GM12874 (cell line): ENCODE results near the gene SCUBE1.

Experiments used
- TF ChIP-seq, protein P1 (sequence below): IDR thresholded peaks from 2 replicates; pipeline ENCODE4 v1.5.1; 2011; ENCODE audit warnings: low read depth, mild to moderate bottlenecking, control low read depth, low read length, moderate library complexity; ENCODE audit not compliant: insufficient read depth

Gene SCUBE1

DNA sequence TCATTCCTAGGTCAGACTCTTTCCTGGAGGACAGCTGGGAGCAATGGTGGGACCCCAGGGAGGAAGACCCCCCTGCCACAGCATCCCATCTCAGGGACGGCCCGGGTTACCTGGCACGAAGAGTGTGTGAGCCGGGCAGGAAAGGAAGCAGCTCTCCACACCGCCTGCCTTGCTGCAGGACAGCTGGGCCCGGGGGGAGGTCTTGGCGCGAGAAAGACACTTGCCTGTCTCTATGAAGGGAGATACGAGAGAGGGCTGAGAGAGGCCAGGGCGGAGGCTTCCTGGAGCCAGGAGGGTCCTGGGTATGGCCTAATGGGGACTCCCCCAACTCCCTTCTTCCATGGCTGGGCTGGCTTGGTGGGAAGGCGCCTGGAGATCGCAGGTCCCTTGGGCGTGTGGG lies 120.2 kb downstream of the SCUBE1 start:
- TF ChIP-seq, protein P1, sequence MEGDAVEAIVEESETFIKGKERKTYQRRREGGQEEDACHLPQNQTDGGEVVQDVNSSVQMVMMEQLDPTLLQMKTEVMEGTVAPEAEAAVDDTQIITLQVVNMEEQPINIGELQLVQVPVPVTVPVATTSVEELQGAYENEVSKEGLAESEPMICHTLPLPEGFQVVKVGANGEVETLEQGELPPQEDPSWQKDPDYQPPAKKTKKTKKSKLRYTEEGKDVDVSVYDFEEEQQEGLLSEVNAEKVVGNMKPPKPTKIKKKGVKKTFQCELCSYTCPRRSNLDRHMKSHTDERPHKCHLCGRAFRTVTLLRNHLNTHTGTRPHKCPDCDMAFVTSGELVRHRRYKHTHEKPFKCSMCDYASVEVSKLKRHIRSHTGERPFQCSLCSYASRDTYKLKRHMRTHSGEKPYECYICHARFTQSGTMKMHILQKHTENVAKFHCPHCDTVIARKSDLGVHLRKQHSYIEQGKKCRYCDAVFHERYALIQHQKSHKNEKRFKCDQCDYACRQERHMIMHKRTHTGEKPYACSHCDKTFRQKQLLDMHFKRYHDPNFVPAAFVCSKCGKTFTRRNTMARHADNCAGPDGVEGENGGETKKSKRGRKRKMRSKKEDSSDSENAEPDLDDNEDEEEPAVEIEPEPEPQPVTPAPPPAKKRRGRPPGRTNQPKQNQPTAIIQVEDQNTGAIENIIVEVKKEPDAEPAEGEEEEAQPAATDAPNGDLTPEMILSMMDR = no peak

DNA sequence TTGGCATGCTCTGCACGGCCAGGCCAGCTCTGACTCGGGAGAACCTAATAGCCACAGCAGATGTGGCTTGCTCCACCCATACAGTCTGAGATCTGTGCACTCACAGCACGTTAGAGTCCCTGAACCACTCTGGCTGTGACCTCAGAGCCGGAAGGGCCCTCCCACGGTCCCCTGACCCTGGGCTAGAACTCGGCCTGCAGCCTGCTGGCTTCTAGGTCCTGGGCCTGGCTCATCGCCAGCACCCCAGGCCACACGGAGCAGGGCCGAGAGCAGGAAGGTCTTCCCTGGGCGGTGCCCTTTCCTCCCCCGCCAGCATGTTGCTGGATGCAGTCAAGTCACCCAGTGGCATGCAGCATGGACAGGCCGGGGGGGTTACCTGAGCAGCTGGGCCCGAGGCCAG lies 120.9 kb downstream of the SCUBE1 start:
- TF ChIP-seq, protein P1 = no peak

DNA sequence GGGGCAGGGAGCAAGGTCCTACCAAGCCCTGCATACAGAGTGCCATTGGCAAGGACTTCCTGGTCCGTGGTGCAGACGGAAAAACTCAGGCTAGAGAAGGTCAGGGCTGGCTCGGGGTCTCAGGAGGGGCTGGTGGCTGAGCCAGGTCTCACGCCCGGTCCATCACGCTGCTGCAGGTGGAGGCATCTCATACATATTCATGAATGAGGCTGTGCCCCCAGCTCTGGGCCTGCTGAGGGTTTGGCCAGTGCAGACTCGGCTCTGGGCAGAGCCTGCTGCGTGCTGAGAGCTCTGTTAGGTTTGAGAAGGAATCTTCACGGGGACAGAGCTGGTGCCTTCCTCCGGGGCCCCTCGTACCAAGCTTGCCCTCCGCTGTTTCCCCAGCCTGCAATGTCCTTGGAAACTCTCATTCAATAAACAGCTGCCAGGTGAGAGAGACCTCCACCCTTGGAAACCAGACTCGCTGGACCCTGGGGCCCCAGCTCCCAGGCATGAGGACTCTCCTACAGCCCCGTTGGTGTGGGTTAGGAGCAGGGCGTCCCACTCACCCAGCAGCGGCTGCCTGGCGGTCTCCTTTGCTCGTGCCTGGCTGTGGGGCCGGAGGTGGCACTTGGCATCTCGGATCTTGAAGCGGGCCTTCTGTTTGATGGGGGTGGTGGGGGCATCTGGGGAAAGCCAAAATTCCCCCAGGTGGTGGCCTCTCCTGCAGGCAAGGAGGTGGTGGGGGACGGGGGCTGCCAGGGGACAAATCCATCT lies 122.4 kb downstream of the SCUBE1 start:
- TF ChIP-seq, protein P1 = no peak

DNA sequence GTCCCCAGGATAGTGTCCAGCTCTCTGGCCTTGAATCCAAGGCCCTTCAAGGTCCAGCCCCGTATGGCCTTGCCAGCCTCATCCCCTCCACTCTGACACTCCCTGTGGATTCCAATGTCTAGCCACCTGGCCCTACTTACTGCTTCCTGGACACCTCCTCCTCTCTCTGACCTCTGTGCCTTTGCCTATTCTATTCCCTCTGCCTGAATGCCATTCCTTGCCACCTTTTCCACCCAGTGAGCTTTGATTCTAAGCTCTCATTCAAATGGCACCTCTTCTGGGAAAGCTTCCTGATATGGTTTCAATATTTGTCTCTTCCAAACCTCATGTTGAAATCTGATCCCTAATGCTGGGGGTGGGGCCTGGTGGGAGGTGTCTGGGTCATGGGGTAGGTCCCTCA lies 124.4 kb downstream of the SCUBE1 start:
- TF ChIP-seq, protein P1 = no peak

DNA sequence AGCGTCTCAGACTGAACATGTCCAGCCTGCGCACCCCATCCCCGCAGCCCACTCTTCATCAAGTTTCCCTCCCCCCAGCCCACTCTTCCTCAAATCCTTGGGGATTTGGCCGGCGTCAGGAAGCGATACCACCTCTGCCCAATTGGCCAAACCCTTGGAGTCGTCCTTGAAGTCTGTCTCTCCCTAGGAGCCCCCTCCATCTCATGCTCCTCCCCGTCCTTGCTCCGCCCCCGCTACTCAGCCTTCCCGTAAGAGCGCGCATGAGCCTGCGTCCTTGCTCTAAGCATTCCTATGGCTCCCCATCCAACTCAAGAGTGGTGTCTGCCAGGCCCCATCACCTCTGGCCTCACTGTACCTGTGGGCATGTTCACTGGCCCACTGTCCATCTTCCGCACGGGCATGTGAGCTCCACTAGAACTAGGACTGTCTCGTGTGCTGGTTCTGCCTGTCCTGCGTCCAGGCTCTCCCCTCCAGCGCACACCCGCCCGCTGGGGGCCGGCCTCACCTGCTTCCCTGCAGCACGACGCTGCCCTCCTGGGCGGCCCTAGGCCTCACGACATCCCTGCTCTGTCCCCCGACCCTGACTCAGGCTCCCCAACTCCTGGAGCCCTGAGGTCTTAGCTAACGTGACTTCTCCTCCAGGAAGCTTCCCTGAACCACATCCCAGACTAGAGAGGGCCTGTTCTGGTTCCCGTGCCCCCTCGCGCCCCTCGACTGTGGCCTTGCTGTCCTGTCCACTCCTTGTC lies 125.7 kb downstream of the SCUBE1 start:
- TF ChIP-seq, protein P1 = no peak

DNA sequence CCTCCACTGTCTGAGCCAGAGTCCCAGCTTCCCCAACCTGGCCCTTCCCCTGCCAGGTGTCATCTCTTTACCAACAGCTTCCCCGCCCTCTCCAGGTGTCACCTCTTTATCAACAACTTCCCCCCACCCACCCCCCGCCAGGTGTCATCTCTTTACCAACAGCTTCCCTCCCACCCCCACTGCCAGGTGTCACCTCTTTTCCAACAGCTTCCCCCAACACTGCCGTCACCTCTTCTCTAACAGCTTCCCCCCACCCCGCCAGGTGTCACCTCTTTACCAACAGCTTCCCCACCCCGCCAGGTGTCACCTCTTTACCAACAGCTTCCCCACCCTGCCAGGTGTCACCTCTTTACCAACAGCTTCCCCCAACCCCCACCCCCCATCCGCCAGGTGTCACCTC lies 126.4 kb downstream of the SCUBE1 start:
- TF ChIP-seq, protein P1 = no peak

DNA sequence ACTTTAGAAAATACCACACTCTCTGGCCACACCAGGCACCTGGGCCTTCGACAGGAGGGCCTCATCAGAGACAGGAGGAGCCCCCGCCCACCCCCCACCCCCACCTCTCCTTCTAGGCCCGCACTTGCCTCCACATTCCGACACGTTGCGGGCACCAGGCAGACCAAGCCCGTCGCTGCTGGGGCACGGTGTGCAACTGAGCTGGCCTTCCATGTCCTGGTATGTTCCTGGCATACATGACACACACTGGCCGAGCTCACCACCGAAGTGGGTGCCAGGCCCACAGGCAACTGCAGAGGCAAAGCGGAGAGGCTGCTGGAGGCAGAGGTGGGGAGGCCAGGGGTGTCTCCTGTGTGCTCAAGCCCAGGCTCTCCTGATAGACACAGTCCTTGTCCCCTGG lies 129.2 kb downstream of the SCUBE1 start:
- TF ChIP-seq, protein P1 = no peak
